B cell (primary cell): ENCODE results near the gene PPM1M. TPM values are rescaled to one million over a fixed set of nuclear protein-coding genes. Genes with fewer than 3 reads are reported as not detected.

Experiments used
- ATAC-seq: fragments of 200-7000 bp; cut with Tn5 transposase; one replicate; pipeline ENCODE4 v1.10.0; 2021; ENCODE audit warnings: low read depth, mild to moderate bottlenecking, moderate number of reproducible peaks, moderate library complexity
- CTCF ChIA-PET: fragments of 350-600 bp; sonication (Branson Sonifier 250); formaldehyde crosslinking; loops from one replicate; lab custom pipeline; 2021; ENCODE audit warnings: antibody characterized with exemption, inconsistent platforms; lab: Charles Lee
- POLR2A ChIA-PET: fragments of 350-600 bp; sonication (Branson Sonifier 250); formaldehyde crosslinking; loops from one replicate; lab custom pipeline; 2021; ENCODE audit warnings: antibody characterized with exemption; lab: Charles Lee
- DNase-seq: peaks from one replicate; pipeline ENCODE4 v3.0.0; 2013
- H2AFZ ChIP-seq: 2 replicates; pipeline ENCODE4 v1.6.1; 2012; ENCODE audit warnings: mild to moderate bottlenecking, low read depth, low read length; ENCODE audit not compliant: insufficient read depth, poor library complexity, severe bottlenecking
- H3K27ac ChIP-seq, 2 donors: 1 replicate in 1 of 2; 2 replicates in 1 of 2; pipeline ENCODE4 v1.5.1; 2012 to 2013; ENCODE audit warnings: low read length in 2 of 2, mild to moderate bottlenecking in 2 of 2, moderate library complexity in 1 of 2
- H3K27me3 ChIP-seq, 4 experiments: fragments of 200-600 bp in 1 of 4; sonication (generic) in 1 of 4; replicated peaks in 1 of 4; 1 replicate in 2 of 4; 2 replicates in 2 of 4; pipeline versions ENCODE4 v1.6.1 to v1.7.0; 2013 to 2016; ENCODE audit warnings: low read length in 3 of 4, mild to moderate bottlenecking in 2 of 4, mixed read lengths in 1 of 4, moderate library complexity in 1 of 4; ENCODE audit not compliant: insufficient read depth in 4 of 4, control insufficient read depth in 3 of 4; ENCODE audit errors: control extremely low read depth in 1 of 4
- H3K36me3 ChIP-seq, 2 experiments: replicated peaks in 1 of 2; 1 replicate in 1 of 2; 2 replicates in 1 of 2; pipeline versions ENCODE4 v1.6.1 to v1.7.1; 2013; ENCODE audit warnings: low read length in 1 of 2; ENCODE audit not compliant: insufficient read depth in 2 of 2, control insufficient read depth in 1 of 2; ENCODE audit errors: control extremely low read depth in 1 of 2, extremely low read depth in 1 of 2
- H3K4me1 ChIP-seq, 2 donors: fragments of 200-600 bp in 1 of 2; sonication (generic) in 1 of 2; 1 replicate in 1 of 2; 2 replicates in 1 of 2; pipeline versions ENCODE4 v1.5.1 to v1.6.1; 2013 to 2017; ENCODE audit warnings: low read length in 2 of 2; ENCODE audit not compliant: control insufficient read depth in 2 of 2, insufficient read depth in 2 of 2
- H3K4me2 ChIP-seq: replicated peaks from 2 replicates; pipeline ENCODE3; 2012; ENCODE audit warnings: mild to moderate bottlenecking, low read depth, low read length; ENCODE audit not compliant: poor library complexity, severe bottlenecking
- H3K4me3 ChIP-seq, 5 experiments: fragments of 200-600 bp in 1 of 5; sonication (generic) in 1 of 5; 1 replicate in 3 of 5; 2 replicates in 2 of 5; pipeline versions ENCODE4 v1.5.1 to v1.7.0; 2011 to 2016; ENCODE audit warnings: low read length in 4 of 5, mild to moderate bottlenecking in 4 of 5, low read depth in 2 of 5, control low read depth in 1 of 5, moderate library complexity in 1 of 5; ENCODE audit not compliant: insufficient read depth in 1 of 5; ENCODE audit errors: control extremely low read depth in 1 of 5, extremely low read depth in 1 of 5
- H3K79me2 ChIP-seq: fragments of 200-600 bp; sonication (generic); one replicate; pipeline ENCODE4 v1.6.0; 2016; ENCODE audit warnings: low read length; ENCODE audit not compliant: control insufficient read depth, insufficient read depth
- H3K9ac ChIP-seq: fragments of 200-600 bp; sonication (generic); 2 replicates; pipeline ENCODE4 v1.6.1; 2017; ENCODE audit warnings: mild to moderate bottlenecking, low read length, moderate library complexity
- H3K9me3 ChIP-seq, 3 donors: one replicate each; pipeline versions ENCODE4 v1.6.1 to v1.7.1; 2013; ENCODE audit warnings: low read length in 2 of 3; ENCODE audit not compliant: control insufficient read depth in 2 of 3, insufficient read depth in 1 of 3; ENCODE audit errors: control extremely low read depth in 1 of 3
- H4K20me1 ChIP-seq: 2 replicates; pipeline ENCODE4 v1.6.0; 2012; ENCODE audit warnings: mild to moderate bottlenecking, low read length; ENCODE audit not compliant: insufficient read depth, control insufficient read depth, poor library complexity, severe bottlenecking
- H3K27ac Mint-ChIP-seq: one replicate; pipeline ENCODE4 v1.8.0; 2021; ENCODE audit warnings: mixed read lengths
- H3K27me3 Mint-ChIP-seq: one replicate; pipeline ENCODE4 v1.8.0; 2021; ENCODE audit warnings: mixed read lengths
- H3K4me1 Mint-ChIP-seq: one replicate; pipeline ENCODE4 v1.8.0; 2021; ENCODE audit warnings: mixed read lengths
- H3K4me3 Mint-ChIP-seq: one replicate; pipeline ENCODE4 v1.8.0; 2021; ENCODE audit warnings: mixed read lengths
- H3K9me3 Mint-ChIP-seq: one replicate; pipeline ENCODE4 v1.8.0; 2022; ENCODE audit warnings: mixed read lengths; ENCODE audit not compliant: insufficient read depth
- EZH2 ChIP-seq: IDR thresholded peaks from 2 replicates; pipeline ENCODE4 v1.6.1; 2012; ENCODE audit warnings: borderline replicate concordance, low read depth, mild to moderate bottlenecking, moderate library complexity, low read length; ENCODE audit not compliant: insufficient read depth, poor library complexity, severe bottlenecking
- WGBS: methylation state at CpG from one replicate; pipeline ENCODE4 v1.1.5; 2013; ENCODE audit warnings: missing lambda C conversion rate; ENCODE audit not compliant: insufficient coverage; 5-methylcytosine and 5-hydroxymethylcytosine counted together
- intact Hi-C: fragments of 100-400 bp; cut with micrococcal nuclease; formaldehyde crosslinking; loops from one replicate; pipeline ENCODE4 v1.10.0; 2022
- polyA plus RNA-seq: library from polyadenylated mRNA; depleted of rRNA; stranded (reverse); fragments of >200 nt; gene quantifications from 2 replicates; pipeline ENCODE4 v1.2.3, GENCODE V29; 2012
- total RNA-seq, 2 donors: library from RNA; stranded (reverse); fragments of 120-200 nt in 1 of 2; gene quantifications; 1 replicate in 1 of 2; 2 replicates in 1 of 2; pipeline versions ENCODE4 v1.2.3 to v1.2.4, GENCODE V29; 2013 to 2022
- TF ChIP-seq, protein P1 (sequence below): fragments of 200-600 bp; IDR thresholded peaks from one replicate; pipeline ENCODE4 v1.8.0; 2022; ENCODE audit warnings: antibody characterized with exemption, mild to moderate bottlenecking

Gene PPM1M
- total and polyA plus RNA-seq, 2 donors (not counting 1 experiment from before 2014, with no cell fraction given): 45.0 to 65.2 TPM

DNA sequence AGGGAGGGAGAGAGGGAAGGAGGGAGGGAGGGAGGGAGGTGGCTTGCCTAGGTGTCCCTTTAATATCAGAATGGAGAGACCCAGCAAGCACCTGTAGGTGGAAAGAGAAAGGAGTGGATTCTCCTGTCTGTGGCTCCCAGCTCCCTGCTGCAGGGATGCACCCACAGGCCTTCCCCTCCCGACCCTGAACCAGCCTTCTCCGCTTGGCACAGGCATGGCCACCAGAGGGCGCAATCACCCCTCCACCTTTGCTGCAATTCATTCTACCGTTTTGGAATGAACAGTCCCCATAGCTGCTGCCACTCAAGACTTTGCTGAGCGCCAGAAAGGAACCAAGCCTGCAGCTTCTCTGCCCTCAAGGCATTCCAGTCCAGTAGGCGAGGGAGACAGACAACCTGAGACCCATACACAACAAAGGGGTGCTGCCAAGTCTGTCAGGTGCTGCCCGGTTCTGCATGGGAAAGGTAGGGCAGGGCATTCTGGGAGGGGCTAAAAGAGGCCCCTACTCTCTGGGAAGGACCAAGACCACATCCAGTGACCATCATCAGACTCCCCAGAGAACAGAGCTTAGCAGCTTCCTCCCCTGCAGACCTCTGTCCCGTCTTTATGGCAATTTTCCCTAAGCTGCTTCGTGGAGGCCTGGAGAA, 25.1 kb upstream of the PPM1M start:
- peak; percentile 59 for ATAC-seq
- Histone ChIP-seq H3K27ac (no peak overlapping the region), H3K9me3 (no peaks in the 10 kb centered on the region), H3K9ac (no peak overlapping the region), H3K4me1 (peaks cover 64 to 90% of the 10 kb centered on the region in 2 donors), H4K20me1 (peaks cover 34% of the 10 kb centered on the region), H3K4me3 (no peak overlapping the region), H2AFZ (no peak overlapping the region), H3K27me3 (no peaks in the 10 kb centered on the region), H3K4me2 (peak overlapping the region; percentile 44), H3K79me2 (peaks cover 69% of the 10 kb centered on the region), H3K36me3 (peaks cover 1 to 57% of the 10 kb centered on the region in 2 experiments)
- TF ChIP-seq, protein P1, sequence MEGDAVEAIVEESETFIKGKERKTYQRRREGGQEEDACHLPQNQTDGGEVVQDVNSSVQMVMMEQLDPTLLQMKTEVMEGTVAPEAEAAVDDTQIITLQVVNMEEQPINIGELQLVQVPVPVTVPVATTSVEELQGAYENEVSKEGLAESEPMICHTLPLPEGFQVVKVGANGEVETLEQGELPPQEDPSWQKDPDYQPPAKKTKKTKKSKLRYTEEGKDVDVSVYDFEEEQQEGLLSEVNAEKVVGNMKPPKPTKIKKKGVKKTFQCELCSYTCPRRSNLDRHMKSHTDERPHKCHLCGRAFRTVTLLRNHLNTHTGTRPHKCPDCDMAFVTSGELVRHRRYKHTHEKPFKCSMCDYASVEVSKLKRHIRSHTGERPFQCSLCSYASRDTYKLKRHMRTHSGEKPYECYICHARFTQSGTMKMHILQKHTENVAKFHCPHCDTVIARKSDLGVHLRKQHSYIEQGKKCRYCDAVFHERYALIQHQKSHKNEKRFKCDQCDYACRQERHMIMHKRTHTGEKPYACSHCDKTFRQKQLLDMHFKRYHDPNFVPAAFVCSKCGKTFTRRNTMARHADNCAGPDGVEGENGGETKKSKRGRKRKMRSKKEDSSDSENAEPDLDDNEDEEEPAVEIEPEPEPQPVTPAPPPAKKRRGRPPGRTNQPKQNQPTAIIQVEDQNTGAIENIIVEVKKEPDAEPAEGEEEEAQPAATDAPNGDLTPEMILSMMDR: peak; percentile 83
- no peak for TF ChIP-seq EZH2
- POLR2A ChIA-PET: interaction anchor here (0.8 to 1.9 kb wide), 7 partner anchors 10 to 67 kb away, joined by 3 to 17 read pairs (median 4); partner anchors contain the start of genes GLYCTK, TWF2 and WDR82
- peak overlapping the region; percentile 86 for H3K27ac Mint-ChIP-seq
- peak; percentile 85 for DNase-seq
- no peaks in the 10 kb centered on the region for H3K9me3 Mint-ChIP-seq
- 18% methylated on average over 7 of the region's 9 CpGs for WGBS
- H3K27me3 Mint-ChIP-seq: no peaks in the 10 kb centered on the region
- H3K4me3 Mint-ChIP-seq: peak overlapping the region; percentile 66
- CTCF ChIA-PET: interaction anchor here (0.5 to 12.3 kb wide), 29 partner anchors 9 to 228 kb away, joined by 3 to 265 read pairs (median 5); partner anchors contain the start of genes ALAS1, GLYCTK, PPM1M and SEMA3G
- H3K4me1 Mint-ChIP-seq: peaks cover 78% of the 10 kb centered on the region
- intact Hi-C loops: loop anchor here (1.0 to 10.0 kb wide), 4 partner anchors 11 to 226 kb away; partner anchors contain the start of gene DUSP7

DNA sequence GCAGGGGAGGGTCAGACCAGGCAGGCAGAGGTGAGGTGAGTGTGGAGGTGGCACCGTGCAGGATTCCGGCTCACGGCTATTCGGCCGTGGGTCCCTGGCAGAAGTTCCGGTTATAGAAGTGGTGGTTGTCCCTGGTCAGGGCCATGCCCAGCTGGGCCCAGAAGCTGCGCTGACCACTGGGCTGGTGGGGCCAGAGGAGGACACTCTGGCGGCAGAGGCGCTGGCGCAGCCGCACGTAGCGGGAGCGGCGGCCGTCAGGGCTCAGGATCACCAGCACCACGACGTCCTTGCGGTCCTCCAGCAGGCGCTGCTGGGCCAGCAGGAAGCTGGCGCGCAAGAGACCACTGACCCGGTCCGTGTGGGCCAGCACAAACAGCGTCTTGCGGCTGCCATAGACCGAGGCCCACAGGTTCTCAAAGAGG, 24.4 kb upstream of the PPM1M start:
- ATAC-seq (no peak), DNase-seq (no peak)
- Mint-ChIP-seq H3K4me3 (no peak overlapping the region), H3K9me3 (no peaks in the 10 kb centered on the region), H3K4me1 (peaks cover 84% of the 10 kb centered on the region), H3K27me3 (no peaks in the 10 kb centered on the region), H3K27ac (peak overlapping the region; percentile 86)
- H3K36me3 ChIP-seq: peaks cover 1 to 51% of the 10 kb centered on the region in 2 experiments
- peaks cover 69% of the 10 kb centered on the region for H3K79me2 ChIP-seq
- H3K4me1 ChIP-seq: peaks cover 69 to 96% of the 10 kb centered on the region in 2 donors
- no peak overlapping the region for H2AFZ ChIP-seq
- H3K27me3 ChIP-seq: no peaks in the 10 kb centered on the region
- peak overlapping the region; percentile 44 for H3K4me2 ChIP-seq
- POLR2A ChIA-PET: interaction anchor here (0.9 to 1.8 kb wide), 5 partner anchors 10 to 67 kb away, joined by 3 to 9 read pairs (median 4); partner anchors contain the start of genes GLYCTK and WDR82
- no peak for TF ChIP-seq EZH2
- TF ChIP-seq, protein P1: no peak
- no peak overlapping the region for H3K4me3 ChIP-seq
- intact Hi-C loops: loop anchor here (2.0 to 10.0 kb wide), 2 partner anchors 166 to 226 kb away; partner anchors contain the start of gene DUSP7
- no peaks in the 10 kb centered on the region for H3K9me3 ChIP-seq
- WGBS: 97% methylated on average over 27 of the region's 27 CpGs
- H3K27ac ChIP-seq: no peak overlapping the region
- CTCF ChIA-PET: interaction anchor here (0.8 to 12.3 kb wide), 26 partner anchors 10 to 227 kb away, joined by 3 to 265 read pairs (median 6); partner anchors contain the start of genes ALAS1, GLYCTK, PPM1M and SEMA3G
- no peak overlapping the region for H3K9ac ChIP-seq
- peaks cover 34% of the 10 kb centered on the region for H4K20me1 ChIP-seq
